IMR-90 (cell line): ENCODE results near the gene STOML2. TPM values are rescaled to one million over a fixed set of nuclear protein-coding genes. Genes with fewer than 3 reads are reported as not detected.

ENCODE experiments used
- ATAC-seq: fragments of 200-7000 bp; cut with Tn5 transposase; 2 replicates; pipeline ENCODE4 v1.9.1; 2020; ENCODE audit warnings: low read depth, mild to moderate bottlenecking, moderate library complexity
- BruUV-seq: library from RNA; stranded (reverse); fragments of 400-500 nt; replicated peaks from 2 replicates; lab custom pipeline; 2021; lab: Mats Ljungman, UMichigan
- CTCF ChIA-PET: fragments of 300-600 bp; formaldehyde crosslinking; extraction: SDS; loops from one replicate; lab custom pipeline; 2021; ENCODE audit warnings: antibody characterized with exemption; lab: Yijun Ruan, JAX
- POLR2A ChIA-PET: fragments of 300-600 bp; sonication (Branson Sonifier 250); formaldehyde crosslinking; loops from one replicate; lab custom pipeline; 2022; ENCODE audit warnings: antibody characterized with exemption; ENCODE audit not compliant: unreplicated experiment; lab: Charles Lee
- DNase-seq: peaks from one replicate; pipeline ENCODE4 v3.0.0; 2013
- H2AFZ ChIP-seq: replicated peaks from 2 replicates; pipeline ENCODE3; 2013; ENCODE audit warnings: low read length, mild to moderate bottlenecking; ENCODE audit not compliant: poor library complexity
- H2AK5ac ChIP-seq: 2 replicates; pipeline ENCODE4 v1.6.1; 2013; ENCODE audit warnings: low read depth, low read length, inconsistent platforms
- H2AK9ac ChIP-seq: replicated peaks from 2 replicates; pipeline ENCODE3; 2013; ENCODE audit warnings: mild to moderate bottlenecking, low read depth, low read length, moderate library complexity; ENCODE audit not compliant: poor library complexity
- H2BK120ac ChIP-seq: 2 replicates; pipeline ENCODE4 v1.6.1; 2013; ENCODE audit warnings: low read depth, low read length, inconsistent platforms
- H2BK15ac ChIP-seq: 3 replicates; pipeline ENCODE4 v1.6.1; 2013; ENCODE audit warnings: low read depth, low read length, inconsistent platforms
- H2BK20ac ChIP-seq: 2 replicates; pipeline ENCODE4 v1.6.1; 2013; ENCODE audit warnings: low read depth, mild to moderate bottlenecking, inconsistent platforms, low read length, moderate library complexity
- H2BK5ac ChIP-seq: 2 replicates; pipeline ENCODE4 v1.6.1; 2013; ENCODE audit warnings: mild to moderate bottlenecking, low read depth, low read length, inconsistent platforms; ENCODE audit not compliant: poor library complexity, severe bottlenecking
- H3K14ac ChIP-seq: replicated peaks from 2 replicates; pipeline ENCODE4 v1.6.1; 2013; ENCODE audit warnings: low read depth, low read length, inconsistent platforms
- H3K18ac ChIP-seq: 2 replicates; pipeline ENCODE4 v1.6.1; 2013; ENCODE audit warnings: low read depth, low read length, control low read depth
- H3K23ac ChIP-seq: 2 replicates; pipeline ENCODE4 v1.6.1; 2013; ENCODE audit warnings: low read depth, low read length, inconsistent platforms
- H3K27ac ChIP-seq: 2 replicates; pipeline ENCODE4 v1.5.1; 2013; ENCODE audit warnings: mild to moderate bottlenecking, control low read depth, low read length; ENCODE audit not compliant: insufficient read depth
- H3K27me3 ChIP-seq: 2 replicates; pipeline ENCODE4 v1.6.1; 2013; ENCODE audit warnings: low read length; ENCODE audit not compliant: control insufficient read depth, insufficient read depth
- H3K36me3 ChIP-seq: 2 replicates; pipeline ENCODE4 v1.6.1; 2013; ENCODE audit warnings: low read length, mixed read lengths; ENCODE audit not compliant: control insufficient read depth, insufficient read depth
- H3K4ac ChIP-seq: 2 replicates; pipeline ENCODE4 v1.6.1; 2013; ENCODE audit warnings: low read depth, low read length, inconsistent platforms
- H3K4me1 ChIP-seq: 2 replicates; pipeline ENCODE4 v1.6.1; 2013; ENCODE audit warnings: low read length, mixed read lengths; ENCODE audit not compliant: control insufficient read depth, insufficient read depth
- H3K4me2 ChIP-seq: 2 replicates; pipeline ENCODE4 v1.6.1; 2013; ENCODE audit warnings: low read depth, mild to moderate bottlenecking, control low read depth, low read length, moderate library complexity
- H3K4me3 ChIP-seq: 2 replicates; pipeline ENCODE4 v1.5.1; 2013; ENCODE audit warnings: low read depth, mild to moderate bottlenecking, control low read depth, low read length, moderate library complexity; ENCODE audit not compliant: insufficient read depth
- H3K56ac ChIP-seq: 2 replicates; pipeline ENCODE4 v1.6.1; 2013; ENCODE audit warnings: low read length, inconsistent platforms; ENCODE audit not compliant: insufficient read depth; ENCODE audit errors: extremely low read depth
- H3K79me1 ChIP-seq, 2 experiments: 2 replicates each; pipeline ENCODE4 v1.6.1; 2013; ENCODE audit warnings: low read length in 2 of 2, inconsistent platforms in 1 of 2, low read depth in 1 of 2
- H3K9ac ChIP-seq: 2 replicates; pipeline ENCODE4 v1.6.1; 2013; ENCODE audit warnings: low read depth, low read length, control low read depth
- H3K9me1 ChIP-seq: 2 replicates; pipeline ENCODE4 v1.6.1; 2013; ENCODE audit warnings: low read length, inconsistent platforms; ENCODE audit not compliant: insufficient read depth
- H3K9me3 ChIP-seq: 2 replicates; pipeline ENCODE4 v1.6.1; 2013; ENCODE audit warnings: low read length; ENCODE audit not compliant: control insufficient read depth, insufficient read depth
- H4K20me1 ChIP-seq: 2 replicates; pipeline ENCODE4 v1.6.1; 2013; ENCODE audit warnings: low read length, inconsistent platforms; ENCODE audit not compliant: insufficient read depth
- H4K5ac ChIP-seq: 2 replicates; pipeline ENCODE4 v1.6.1; 2013; ENCODE audit warnings: mild to moderate bottlenecking, low read depth, low read length, control low read depth
- H4K8ac ChIP-seq, 2 experiments: 2 replicates each; pipeline ENCODE4 v1.6.1; 2013; ENCODE audit warnings: low read depth in 2 of 2, low read length in 2 of 2, control low read depth in 1 of 2, inconsistent platforms in 1 of 2
- H4K91ac ChIP-seq: 2 replicates; pipeline ENCODE4 v1.6.1; 2013; ENCODE audit warnings: low read depth, low read length, inconsistent platforms; ENCODE audit not compliant: insufficient read depth
- CHD1 ChIP-seq: IDR thresholded peaks from 2 replicates; pipeline ENCODE4 v1.6.1; 2012; ENCODE audit warnings: low read depth, low read length, improper control_type of control experiment
- MAFK ChIP-seq: IDR thresholded peaks from 2 replicates; pipeline ENCODE4 v1.6.1; 2012; ENCODE audit warnings: low read depth, low read length, improper control_type of control experiment
- MAZ ChIP-seq: IDR thresholded peaks from 2 replicates; pipeline ENCODE4 v1.6.1; 2012; ENCODE audit warnings: low read depth, mild to moderate bottlenecking, low read length, improper control_type of control experiment, moderate library complexity, borderline replicate concordance
- RCOR1 ChIP-seq: IDR thresholded peaks from 2 replicates; pipeline ENCODE4 v1.6.1; 2012; ENCODE audit warnings: mild to moderate bottlenecking, low read length, improper control_type of control experiment; ENCODE audit not compliant: insufficient replicate concordance
- SMC3 ChIP-seq: fragments of 150-350 bp; IDR thresholded peaks from 2 replicates; pipeline ENCODE4 v1.6.1; 2016; ENCODE audit warnings: low read depth, mild to moderate bottlenecking, antibody characterized with exemption, low read length, moderate library complexity
- WGBS, 2 experiments: methylation state at CpG; one replicate each; pipeline versions ENCODE4 v1.1.5 to v1.1.7; 2013; ENCODE audit warnings: missing lambda C conversion rate in 2 of 2; ENCODE audit not compliant: insufficient read length in 1 of 2; ENCODE audit errors: extremely low coverage in 2 of 2; 5-methylcytosine and 5-hydroxymethylcytosine counted together
- dilution Hi-C: fragments of 300-500 bp; cut with HindIII; formaldehyde crosslinking; loops from one replicate; pipeline ENCODE4 v1.14.3; 2018; ENCODE audit warnings: low sequenced_read_pairs; ENCODE audit not compliant: unreplicated experiment
- in situ Hi-C: fragments of 300-500 bp; cut with MboI; formaldehyde crosslinking; loops from 3 replicates; pipeline ENCODE4 v1.14.3; 2019; ENCODE audit warnings: low sequenced_read_pairs, inconsistent platforms, mixed read lengths
- intact Hi-C: fragments of 100-400 bp; cut with micrococcal nuclease; formaldehyde crosslinking; loops from 2 replicates; pipeline ENCODE4 v1.10.0; 2022
- polyA plus RNA-seq, 3 experiments: library from polyadenylated mRNA; depleted of rRNA; stranded (reverse); fragments of >200 nt; gene quantifications; 2 replicates each; pipeline ENCODE4 v1.2.3, GENCODE V29; 2012; ENCODE audit warnings: low replicate concordance in 1 of 3
- total RNA-seq: library from RNA; depleted of rRNA; stranded (reverse); fragments of >200 nt; gene quantifications from 2 replicates; pipeline ENCODE4 v1.2.3, GENCODE V29; 2012

The STOML2 gene
- total and polyA plus RNA-seq, 2 of the 4 experiments (the other 2 are of a cell fraction): 177 to 250 TPM

GRCh38 chr9:35067056-35067455 is 35.9 kb downstream of the STOML2 start:
- Histone ChIP-seq H3K23ac (no peak overlapping the region), H3K18ac (no peak overlapping the region), H3K36me3 (peaks cover 52% of the 10 kb centered on the region), H2BK5ac (no peak overlapping the region), H3K79me1 (peaks cover 34 to 70% of the 10 kb centered on the region in 2 experiments), H2BK120ac (no peak overlapping the region), H2AFZ (no peak overlapping the region), H4K5ac (no peak overlapping the region), H4K91ac (no peak overlapping the region), H3K9ac (no peak overlapping the region), H2AK9ac (no peak overlapping the region), H2BK15ac (no peak overlapping the region), H3K4ac (no peak overlapping the region), H3K9me1 (peaks cover 25% of the 10 kb centered on the region), H4K20me1 (peaks cover 70% of the 10 kb centered on the region), H3K4me3 (no peak overlapping the region), H3K4me2 (no peak overlapping the region), H2AK5ac (no peak overlapping the region), H3K4me1 (peaks cover 10% of the 10 kb centered on the region), H2BK20ac (no peak overlapping the region), H3K9me3 (no peaks in the 10 kb centered on the region), H3K27me3 (no peaks in the 10 kb centered on the region), H3K27ac (no peak overlapping the region), H3K56ac (no peak overlapping the region), H4K8ac (no peak overlapping the region), H3K14ac (no peak overlapping the region)
- no TSS peak for BruUV-seq
- intact Hi-C loops: no loop called here
- in situ Hi-C loops: no loop called here
- ChIA-PET POLR2A (no interaction called here), CTCF (interaction anchor here (0.6 to 1.3 kb wide), 2 partner anchors 167 to 330 kb away, joined by 3 read pairs; no protein-coding TSS in a partner anchor)
- WGBS, 2 experiments: no CpG with 5 or more reads among the region's 1 CpG
- dilution Hi-C loops: no loop called here
- no peak for ATAC-seq
- no peak for DNase-seq
- no peak for TF ChIP-seq RCOR1
- no peak for TF ChIP-seq SMC3
- no peak for TF ChIP-seq MAFK
- no peak for TF ChIP-seq CHD1
- no peak for TF ChIP-seq MAZ
